SJCRH30 (cell line): Measurements from ENCODE around the gene DDX6. TPM values are rescaled to one million over a fixed set of nuclear protein-coding genes. Genes with fewer than 3 reads are reported as not detected.
"Not testable (repeated sequence)": the region's sequence is repeated elsewhere in the genome, so short reads cannot be mapped to it uniquely, and the experiment has no call there.

Experiments used
- DNase-seq, 2 experiments: peaks; one replicate each; pipeline ENCODE4 v3.0.0-alpha.2; 2015 to 2020
- H3K27ac ChIP-seq: fragments of 250-450 bp; sonication (Bioruptor Pico); 2 replicates; pipeline ENCODE4 v1.5.1; 2020; ENCODE audit warnings: mild to moderate bottlenecking, moderate library complexity
- H3K27me3 ChIP-seq: fragments of 250-450 bp; sonication (Bioruptor Pico); 2 replicates; pipeline ENCODE4 v1.5.1; 2020; ENCODE audit warnings: mild to moderate bottlenecking, moderate library complexity
- H3K36me3 ChIP-seq: fragments of 250-450 bp; sonication (Bioruptor Pico); 2 replicates; pipeline ENCODE4 v1.5.1; 2020; ENCODE audit warnings: mild to moderate bottlenecking, moderate library complexity
- H3K4me1 ChIP-seq: fragments of 250-450 bp; sonication (Bioruptor Pico); 2 replicates; pipeline ENCODE4 v1.5.1; 2020; ENCODE audit warnings: mild to moderate bottlenecking, moderate library complexity
- H3K4me3 ChIP-seq: fragments of 250-450 bp; sonication (Bioruptor Pico); 2 replicates; pipeline ENCODE4 v1.5.1; 2020; ENCODE audit warnings: mild to moderate bottlenecking, moderate library complexity
- H3K9me3 ChIP-seq: fragments of 250-450 bp; sonication (Bioruptor Pico); replicated peaks from 2 replicates; pipeline ENCODE4 v1.5.1; 2020; ENCODE audit warnings: mild to moderate bottlenecking, moderate library complexity
- total RNA-seq: library from RNA; depleted of rRNA; stranded (reverse); fragments of >200 nt; shearing (Covaris generic); gene quantifications from 2 replicates; pipeline ENCODE4 v1.2.3, GENCODE V29; 2014

Gene DDX6
- total RNA-seq, 1 experiment from 2014 or later = 81.7 TPM

GRCh38 chr11:118778898-118779297 is 12.1 kb downstream of the DDX6 start:
- no peak overlapping the region for H3K4me3 ChIP-seq
- no peak overlapping the region for H3K27ac ChIP-seq
- H3K9me3 ChIP-seq = no peaks in the 10 kb centered on the region
- peaks cover 40% of the 10 kb centered on the region for H3K36me3 ChIP-seq
- no peak for DNase-seq
- H3K27me3 ChIP-seq = no peaks in the 10 kb centered on the region
- no peaks in the 10 kb centered on the region for H3K4me1 ChIP-seq

GRCh38 chr11:118774032-118774431 is 16.9 kb downstream of the DDX6 start:
- no peak overlapping the region for H3K4me3 ChIP-seq
- H3K36me3 ChIP-seq = peaks cover 43% of the 10 kb centered on the region
- H3K27me3 ChIP-seq = no peaks in the 10 kb centered on the region
- H3K4me1 ChIP-seq = no peaks in the 10 kb centered on the region
- H3K9me3 ChIP-seq = no peaks in the 10 kb centered on the region
- DNase-seq = no peak
- no peak overlapping the region for H3K27ac ChIP-seq

GRCh38 chr11:118771547-118772288 is 19.2 kb downstream of the DDX6 start:
- H3K4me1 ChIP-seq = no peaks in the 10 kb centered on the region
- H3K27me3 ChIP-seq = no peaks in the 10 kb centered on the region
- no peak overlapping the region for H3K27ac ChIP-seq
- peaks cover 35% of the 10 kb centered on the region for H3K36me3 ChIP-seq
- no peak for DNase-seq
- no peak overlapping the region for H3K4me3 ChIP-seq
- H3K9me3 ChIP-seq = no peaks in the 10 kb centered on the region

- Histone ChIP-seq H3K4me1 (no peaks in the 10 kb centered on the region), H3K36me3 (peaks cover 29% of the 10 kb centered on the region), H3K27ac (no peak overlapping the region), H3K27me3 (no peaks in the 10 kb centered on the region), H3K9me3 (no peaks in the 10 kb centered on the region), H3K4me3 (no peak overlapping the region)
- DNase-seq = no peak
These were observed 22.3 kb downstream of the DDX6 start for GRCh38 chr11:118768690-118769089.

- no peak for DNase-seq
- H3K27me3 ChIP-seq = no peaks in the 10 kb centered on the region
These were observed 24.9 kb downstream of the DDX6 start for GRCh38 chr11:118766035-118766434.

GRCh38 chr11:118765095-118765691 is 25.8 kb downstream of the DDX6 start:
- H3K36me3 ChIP-seq = peaks cover 36% of the 10 kb centered on the region
- H3K27me3 ChIP-seq, H3K4me1 ChIP-seq, H3K27ac ChIP-seq, H3K9me3 ChIP-seq, H3K4me3 ChIP-seq, DNase-seq: not testable (repeated sequence)

More at GRCh38 chr11:118766035-118766434, 24.9 kb downstream of the DDX6 start:
- H3K27ac ChIP-seq = no peak overlapping the region
- H3K36me3 ChIP-seq = peaks cover 34% of the 10 kb centered on the region
- H3K4me3 ChIP-seq = no peak overlapping the region
- H3K4me1 ChIP-seq = no peaks in the 10 kb centered on the region
- no peaks in the 10 kb centered on the region for H3K9me3 ChIP-seq

GRCh38 chr11:118763041-118763440 is 27.9 kb downstream of the DDX6 start:
- Histone ChIP-seq H3K4me1 (no peaks in the 10 kb centered on the region), H3K36me3 (peaks cover 40% of the 10 kb centered on the region), H3K4me3 (no peak overlapping the region), H3K9me3 (no peaks in the 10 kb centered on the region), H3K27ac (no peak overlapping the region), H3K27me3 (no peaks in the 10 kb centered on the region)
- no peak for DNase-seq

GRCh38 chr11:118761981-118762380 is 29.0 kb downstream of the DDX6 start:
- H3K4me1 ChIP-seq, H3K9me3 ChIP-seq, H3K27ac ChIP-seq, H3K4me3 ChIP-seq, DNase-seq, H3K27me3 ChIP-seq: not testable (repeated sequence)
- H3K36me3 ChIP-seq = peaks cover 42% of the 10 kb centered on the region

- Histone ChIP-seq H3K9me3 (no peaks in the 10 kb centered on the region), H3K4me3 (no peak overlapping the region), H3K36me3 (peaks cover 64% of the 10 kb centered on the region), H3K27ac (no peak overlapping the region), H3K4me1 (no peaks in the 10 kb centered on the region), H3K27me3 (no peaks in the 10 kb centered on the region)
- no peak for DNase-seq
These were observed 33.0 kb downstream of the DDX6 start for GRCh38 chr11:118757876-118758399.

GRCh38 chr11:118752654-118753053 is 38.3 kb downstream of the DDX6 start:
- Histone ChIP-seq H3K9me3 (no peaks in the 10 kb centered on the region), H3K27me3 (no peaks in the 10 kb centered on the region), H3K4me1 (no peaks in the 10 kb centered on the region), H3K27ac (no peak overlapping the region), H3K4me3 (no peak overlapping the region), H3K36me3 (peaks cover 49% of the 10 kb centered on the region)
- no peak for DNase-seq

- Histone ChIP-seq H3K4me3 (no peak overlapping the region), H3K27me3 (no peaks in the 10 kb centered on the region), H3K36me3 (peaks cover 21% of the 10 kb centered on the region), H3K27ac (no peak overlapping the region), H3K9me3 (no peaks in the 10 kb centered on the region), H3K4me1 (no peaks in the 10 kb centered on the region)
- no peak for DNase-seq
These were observed 41.5 kb downstream of the DDX6 start for GRCh38 chr11:118749429-118749828.

- no peak overlapping the region for H3K4me3 ChIP-seq
- H3K9me3 ChIP-seq = no peaks in the 10 kb centered on the region
- no peak overlapping the region for H3K27ac ChIP-seq
- peaks cover 10% of the 10 kb centered on the region; the same call in 1 of the 2 replicates for H3K36me3 ChIP-seq
- no peaks in the 10 kb centered on the region for H3K27me3 ChIP-seq
- H3K4me1 ChIP-seq = no peaks in the 10 kb centered on the region
- DNase-seq = no peak
These were observed 42.9 kb downstream of the DDX6 start for GRCh38 chr11:118748056-118748455.

- Histone ChIP-seq H3K27me3 (no peaks in the 10 kb centered on the region), H3K9me3 (no peaks in the 10 kb centered on the region), H3K4me3 (no peak overlapping the region), H3K4me1 (no peaks in the 10 kb centered on the region), H3K36me3 (0 out of 2 replicates have a peak, but pooled peaks cover 4% of the 10 kb centered on the region), H3K27ac (no peak overlapping the region)
- DNase-seq = no peak
These were observed 43.9 kb downstream of the DDX6 start for GRCh38 chr11:118746988-118747585.

- H3K4me3 ChIP-seq = no peak overlapping the region
- H3K4me1 ChIP-seq = no peaks in the 10 kb centered on the region
- no peaks in the 10 kb centered on the region for H3K27me3 ChIP-seq
- no peak for DNase-seq
- H3K9me3 ChIP-seq = no peaks in the 10 kb centered on the region
- no peaks in the 10 kb centered on the region for H3K36me3 ChIP-seq
- H3K27ac ChIP-seq = no peak overlapping the region
These were observed 46.9 kb downstream of the DDX6 start for GRCh38 chr11:118744046-118744445.

GRCh38 chr11:118742304-118742703 is 48.7 kb downstream of the DDX6 start:
- Histone ChIP-seq H3K9me3 (no peaks in the 10 kb centered on the region), H3K4me3 (no peak overlapping the region)

More at GRCh38 chr11:118742304-118742703, 48.7 kb downstream of the DDX6 start:
- Histone ChIP-seq H3K4me1 (no peaks in the 10 kb centered on the region), H3K27ac (no peak overlapping the region), H3K27me3 (no peaks in the 10 kb centered on the region), H3K36me3 (no peaks in the 10 kb centered on the region)
- DNase-seq = no peak
